ENCODE measurements around the gene RUNX1. TPM values are rescaled to one million over a fixed set of nuclear protein-coding genes. Genes with fewer than 3 reads are reported as not detected.

The RUNX1 gene
- total and polyA plus RNA-seq, 2 of the 13 experiments (the other 11 are each of a cell fraction or from before 2014, with no cell fraction given) = 5.4 to 6.4 TPM

- TF ChIP-seq HMG20A (CRISPR knock-in tag; IDR thresholded peaks at IDR 0.05; ENCODE audit: borderline replicate concordance) (no peak), SMAD3 (CRISPR knock-in tag; IDR thresholded peaks at IDR 0.05) (no peak)
Measured at GRCh38 chr21:35045542-35046262, 3.4 kb downstream of the RUNX1 start (continued).

- ChIA-PET POLR2A (no interaction called here), CTCF (ENCODE audit: low intra/inter-chr PET ratio, low total read pairs) (no interaction called here)
- no peak overlapping the region for H3K4me3 ChIP-seq (replicated peaks in 1 of 3; ENCODE audit: insufficient read depth in 1 of 3, low read depth in 2 of 3, low read length in 3 of 3)
- no peak for FAIRE-seq
- no peak for TF ChIP-seq MED1 (CRISPR knock-in tag; IDR thresholded peaks at IDR 0.05)
- 0 out of 2 replicates have a peak, but pooled peaks have one; percentile 18 for TF ChIP-seq ATF7 (IDR thresholded peaks at IDR 0.05)
- no peak for TF ChIP-seq ATF7 (CRISPR knock-in tag; IDR thresholded peaks at IDR 0.05)
- H2AFZ ChIP-seq (ENCODE audit: low read length) = no peak overlapping the region
- no peak overlapping the region for H3K27ac ChIP-seq (ENCODE audit: extremely low read length, insufficient read depth, low read length)
- no peak for DNase-seq (ENCODE audit: low spot score)
- no peaks in the 10 kb centered on the region for H4K20me1 ChIP-seq (ENCODE audit: insufficient read depth, low read length)
- BruUV-seq (replicated peaks) = no TSS peak
- WGBS (ENCODE audit: low lambda C conversion rate) = 93% methylated on average over 7 of the region's 8 CpGs
- no peaks in the 10 kb centered on the region for H3K9me3 ChIP-seq (ENCODE audit: low read length)
- no peak overlapping the region for H3K9ac ChIP-seq (ENCODE audit: insufficient read depth, low read depth, low read length)
- in situ Hi-C loops (cut with HindIII; ENCODE audit: extremely low pct_ligation_motif_present, low pct_unique_long_range_greater_than_20kb) (loop anchor here (5.0 kb wide), 1 partner anchor 148 kb away; no protein-coding TSS in a partner anchor), intact Hi-C loops (cut with micrococcal nuclease; ENCODE audit: unreplicated experiment) (loop anchor here (5.0 kb wide), 2 partner anchors 138 to 298 kb away; no protein-coding TSS in a partner anchor)
- H3K4me1 ChIP-seq (ENCODE audit: insufficient read depth, low read length) = peaks cover 46% of the 10 kb centered on the region
- no peaks in the 10 kb centered on the region for H3K36me3 ChIP-seq (replicated peaks in 1 of 2; ENCODE audit: control insufficient read depth in 1 of 2, insufficient read depth in 2 of 2, low read length in 2 of 2)
- no peaks in the 10 kb centered on the region for H3K79me2 ChIP-seq (ENCODE audit: insufficient read depth, low read length)
- H3K27me3 ChIP-seq (ENCODE audit: control insufficient read depth in 1 of 2, insufficient read depth in 2 of 2, low read length in 2 of 2) = no peaks in the 10 kb centered on the region
- no peak for ATAC-seq
- no peak overlapping the region for H3K4me2 ChIP-seq (ENCODE audit: low read depth, low read length)
Measured at GRCh38 chr21:35044770-35045541, 4.1 kb downstream of the RUNX1 start.

GRCh38 chr21:35044128-35044527, 5.0 kb downstream of the RUNX1 start:
- ATAC-seq (no peak), FAIRE-seq (no peak), DNase-seq (ENCODE audit: low spot score) (no peak)
- Histone ChIP-seq H3K27me3 (ENCODE audit: control insufficient read depth in 1 of 2, insufficient read depth in 2 of 2, low read length in 2 of 2) (no peaks in the 10 kb centered on the region), H3K4me1 (ENCODE audit: insufficient read depth, low read length) (peaks cover 54% of the 10 kb centered on the region), H3K9ac (ENCODE audit: insufficient read depth, low read depth, low read length) (no peak overlapping the region), H3K4me2 (ENCODE audit: low read depth, low read length) (no peak overlapping the region), H3K79me2 (ENCODE audit: insufficient read depth, low read length) (no peaks in the 10 kb centered on the region), H3K36me3 (replicated peaks in 1 of 2; ENCODE audit: control insufficient read depth in 1 of 2, insufficient read depth in 2 of 2, low read length in 2 of 2) (no peaks in the 10 kb centered on the region), H3K4me3 (replicated peaks in 1 of 3; ENCODE audit: insufficient read depth in 1 of 3, low read depth in 2 of 3, low read length in 3 of 3) (no peak overlapping the region), H4K20me1 (ENCODE audit: insufficient read depth, low read length) (no peaks in the 10 kb centered on the region), H3K27ac (ENCODE audit: extremely low read length, insufficient read depth, low read length) (no peak overlapping the region), H2AFZ (ENCODE audit: low read length) (no peak overlapping the region), H3K9me3 (ENCODE audit: low read length) (no peaks in the 10 kb centered on the region)
- in situ Hi-C loops (cut with HindIII; ENCODE audit: extremely low pct_ligation_motif_present, low pct_unique_long_range_greater_than_20kb) (loop anchor here (5.0 kb wide), 1 partner anchor 147 kb away; no protein-coding TSS in a partner anchor), intact Hi-C loops (cut with micrococcal nuclease; ENCODE audit: unreplicated experiment) (loop anchor here (5.0 kb wide), 2 partner anchors 137 to 297 kb away; no protein-coding TSS in a partner anchor)
- ChIA-PET CTCF (ENCODE audit: low intra/inter-chr PET ratio, low total read pairs) (no interaction called here), POLR2A (no interaction called here)
- BruUV-seq (replicated peaks) = no TSS peak
- WGBS (ENCODE audit: low lambda C conversion rate) = 92% methylated on average over 3 of the region's 3 CpGs
- TF ChIP-seq MED8 (CRISPR knock-in tag; IDR thresholded peaks at IDR 0.05; ENCODE audit: insufficient replicate concordance) (no peak), TBP (CRISPR knock-in tag; IDR thresholded peaks at IDR 0.05) (no peak), PAXIP1 (CRISPR knock-in tag; conservative IDR thresholded peaks at IDR 0.05) (no peak), CBX1 (IDR thresholded peaks at IDR 0.05; ENCODE audit: low read depth) (no peak), DNMT3B (CRISPR knock-in tag; conservative IDR thresholded peaks at IDR 0.05) (no peak), ZNF558 (CRISPR knock-in tag; IDR thresholded peaks at IDR 0.05; ENCODE audit: borderline replicate concordance) (no peak), NR3C1 (CRISPR knock-in tag; IDR thresholded peaks at IDR 0.05) (no peak), ZNF382 (CRISPR knock-in tag; IDR thresholded peaks at IDR 0.05; ENCODE audit: borderline replicate concordance) (no peak)

Measured in HepG2 (cell line).